Mesendoderm (in vitro differentiated cells): ENCODE results near the gene KHDC1.
"Not testable (repeated sequence)": the region's sequence is repeated elsewhere in the genome, so short reads cannot be mapped to it uniquely, and the experiment has no call there.

Source experiments
- DNase-seq: peaks from one replicate; pipeline ENCODE4 v3.0.0; 2013
- H2AK5ac ChIP-seq: 2 replicates; pipeline ENCODE4 v1.6.1; 2013; ENCODE audit warnings: low read length, inconsistent platforms
- H2BK120ac ChIP-seq: 2 replicates; pipeline ENCODE4 v1.6.1; 2013; ENCODE audit warnings: low read depth, mild to moderate bottlenecking, low read length, moderate library complexity, mixed read lengths
- H2BK15ac ChIP-seq: replicated peaks from 2 replicates; pipeline ENCODE4 v1.6.1; 2013; ENCODE audit warnings: low read depth, mild to moderate bottlenecking, moderate library complexity
- H2BK5ac ChIP-seq: 2 replicates; pipeline ENCODE4 v1.6.1; 2013; ENCODE audit warnings: low read length, inconsistent platforms
- H3K18ac ChIP-seq: 2 replicates; pipeline ENCODE4 v1.6.1; 2013; ENCODE audit warnings: mild to moderate bottlenecking, low read length, mixed read lengths
- H3K23ac ChIP-seq: one replicate; pipeline ENCODE4 v1.6.1; 2013; ENCODE audit warnings: low read length
- H3K27ac ChIP-seq: 2 replicates; pipeline ENCODE4 v1.5.1; 2013; ENCODE audit warnings: low read depth, mild to moderate bottlenecking, inconsistent platforms, low read length, moderate library complexity
- H3K27me3 ChIP-seq: 2 replicates; pipeline ENCODE4 v1.6.1; 2013; ENCODE audit warnings: low read length, control low read depth, mild to moderate bottlenecking, inconsistent platforms; ENCODE audit not compliant: insufficient read depth, poor library complexity
- H3K36me3 ChIP-seq: 2 replicates; pipeline ENCODE4 v1.6.1; 2013; ENCODE audit warnings: low read length, inconsistent platforms; ENCODE audit not compliant: control insufficient read depth, insufficient read depth
- H3K4ac ChIP-seq: one replicate; pipeline ENCODE4 v1.6.1; 2013; ENCODE audit warnings: low read depth, mild to moderate bottlenecking, low read length, moderate library complexity
- H3K4me1 ChIP-seq: 2 replicates; pipeline ENCODE4 v1.6.1; 2013; ENCODE audit warnings: low read depth, low read length, inconsistent platforms; ENCODE audit not compliant: control insufficient read depth
- H3K4me2 ChIP-seq: 2 replicates; pipeline ENCODE4 v1.6.1; 2013; ENCODE audit warnings: low read length
- H3K4me3 ChIP-seq: 2 replicates; pipeline ENCODE4 v1.5.1; 2013; ENCODE audit warnings: mild to moderate bottlenecking, low read length
- H3K56ac ChIP-seq: one replicate; pipeline ENCODE4 v1.6.1; 2013; ENCODE audit warnings: low read length
- H3K79me1 ChIP-seq: 2 replicates; pipeline ENCODE4 v1.6.1; 2013; ENCODE audit warnings: low read length, inconsistent platforms
- H3K79me2 ChIP-seq: 2 replicates; pipeline ENCODE4 v1.6.1; 2013; ENCODE audit warnings: mild to moderate bottlenecking, low read length; ENCODE audit not compliant: control insufficient read depth, insufficient read depth
- H3K9ac ChIP-seq: 2 replicates; pipeline ENCODE4 v1.6.1; 2013; ENCODE audit warnings: low read length, inconsistent platforms
- H4K5ac ChIP-seq: one replicate; pipeline ENCODE4 v1.6.1; 2013; ENCODE audit warnings: low read length
- H4K8ac ChIP-seq: one replicate; pipeline ENCODE4 v1.6.1; 2013; ENCODE audit warnings: low read depth, mild to moderate bottlenecking, control low read depth, low read length, moderate library complexity
- WGBS: extraction: QIAGEN DNeasy Blood & Tissue Kit; methylation state at CpG from one replicate; pipeline ENCODE4 v1.1.7; 2013; ENCODE audit warnings: low lambda C conversion rate, missing lambda C conversion rate; ENCODE audit not compliant: insufficient coverage; ENCODE audit errors: extremely low coverage; 5-methylcytosine and 5-hydroxymethylcytosine counted together

The KHDC1 gene

GRCh38 chr6:73263570-73263909 is 544 bp upstream of the KHDC1 start:
- H2BK120ac ChIP-seq, result no peak overlapping the region
- H4K8ac ChIP-seq, result peak overlapping the region; percentile 90
- H2BK15ac ChIP-seq, result no peak overlapping the region
- no peak overlapping the region for H3K27ac ChIP-seq
- no CpG with 5 or more reads among the region's 7 CpGs for WGBS
- H4K5ac ChIP-seq, result no peak overlapping the region
- no peaks in the 10 kb centered on the region for H3K36me3 ChIP-seq
- peak overlapping the region; percentile 63 for H3K4ac ChIP-seq
- peak overlapping the region; percentile 60 for H3K4me3 ChIP-seq
- H3K23ac ChIP-seq, result no peak overlapping the region
- H3K9ac ChIP-seq, result peak overlapping the region; percentile 90
- DNase-seq, result no peak
- peak overlapping the region; percentile 95 for H3K56ac ChIP-seq
- no peaks in the 10 kb centered on the region for H3K79me2 ChIP-seq
- H3K18ac ChIP-seq, result peak overlapping the region; percentile 91
- H3K4me2 ChIP-seq, result peak overlapping the region; percentile 88
- no peak overlapping the region for H2AK5ac ChIP-seq
- peaks cover 3% of the 10 kb centered on the region for H3K4me1 ChIP-seq
- peaks cover 2% of the 10 kb centered on the region for H3K79me1 ChIP-seq
- H2BK5ac ChIP-seq, result no peak overlapping the region
- no peaks in the 10 kb centered on the region for H3K27me3 ChIP-seq

- H3K23ac ChIP-seq, result no peak overlapping the region
- no peaks in the 10 kb centered on the region for H3K27me3 ChIP-seq
- no peaks in the 10 kb centered on the region for H3K79me2 ChIP-seq
- H2BK120ac ChIP-seq, result no peak overlapping the region
- no peak overlapping the region for H3K4ac ChIP-seq
- peak; percentile 25 for DNase-seq
- H3K4me1 ChIP-seq, result peaks cover 3% of the 10 kb centered on the region
- no peak overlapping the region for H3K18ac ChIP-seq
- no CpG with 5 or more reads among the region's 1 CpG for WGBS
- no peak overlapping the region for H2AK5ac ChIP-seq
- H4K5ac ChIP-seq, result no peak overlapping the region
- no peak overlapping the region for H3K4me2 ChIP-seq
- no peak overlapping the region for H3K27ac ChIP-seq
- H3K9ac ChIP-seq, result no peak overlapping the region
- H2BK5ac ChIP-seq, result no peak overlapping the region
- H3K4me3 ChIP-seq, result no peak overlapping the region
- no peak overlapping the region for H4K8ac ChIP-seq
- no peak overlapping the region for H2BK15ac ChIP-seq
- H3K56ac ChIP-seq, result no peak overlapping the region
- H3K36me3 ChIP-seq, result no peaks in the 10 kb centered on the region
- no peaks in the 10 kb centered on the region for H3K79me1 ChIP-seq
These were observed 4.3 kb downstream of the KHDC1 start for GRCh38 chr6:73258721-73259120.

- DNase-seq, H3K56ac ChIP-seq, H3K79me2 ChIP-seq, H2BK5ac ChIP-seq, H2BK120ac ChIP-seq, H2BK15ac ChIP-seq, H3K4me1 ChIP-seq, H3K23ac ChIP-seq, H3K27ac ChIP-seq, H3K27me3 ChIP-seq, H2AK5ac ChIP-seq, H4K8ac ChIP-seq, H3K4ac ChIP-seq, H3K9ac ChIP-seq, H3K4me3 ChIP-seq, H3K18ac ChIP-seq, H3K36me3 ChIP-seq, H4K5ac ChIP-seq, H3K79me1 ChIP-seq, H3K4me2 ChIP-seq: not testable (repeated sequence)
- no CpG with 5 or more reads among the region's 5 CpGs for WGBS
These were observed 8.7 kb downstream of the KHDC1 start for GRCh38 chr6:73254323-73254722.

- Histone ChIP-seq H4K8ac (no peak overlapping the region), H2BK5ac (no peak overlapping the region), H3K4me1 (no peaks in the 10 kb centered on the region), H3K23ac (no peak overlapping the region), H3K79me2 (no peaks in the 10 kb centered on the region), H3K4me3 (no peak overlapping the region), H3K4ac (no peak overlapping the region), H3K56ac (no peak overlapping the region), H2BK120ac (no peak overlapping the region), H3K36me3 (no peaks in the 10 kb centered on the region), H3K79me1 (no peaks in the 10 kb centered on the region), H4K5ac (no peak overlapping the region), H3K27ac (no peak overlapping the region), H2AK5ac (no peak overlapping the region), H3K18ac (no peak overlapping the region), H3K27me3 (no peaks in the 10 kb centered on the region), H3K9ac (no peak overlapping the region), H3K4me2 (no peak overlapping the region), H2BK15ac (no peak overlapping the region)
- WGBS, result no CpG with 5 or more reads among the region's 2 CpGs
- DNase-seq, result no peak
These were observed 10.3 kb downstream of the KHDC1 start for GRCh38 chr6:73252703-73253102.

- Histone ChIP-seq H3K79me2 (no peaks in the 10 kb centered on the region), H3K4me3 (no peak overlapping the region), H3K27ac (no peak overlapping the region), H3K56ac (no peak overlapping the region), H3K18ac (no peak overlapping the region), H3K9ac (no peak overlapping the region), H3K27me3 (no peaks in the 10 kb centered on the region), H3K4ac (no peak overlapping the region), H4K5ac (no peak overlapping the region), H4K8ac (no peak overlapping the region), H3K79me1 (no peaks in the 10 kb centered on the region), H3K36me3 (no peaks in the 10 kb centered on the region), H2BK5ac (no peak overlapping the region), H3K23ac (no peak overlapping the region), H3K4me2 (no peak overlapping the region), H2BK120ac (no peak overlapping the region), H2BK15ac (no peak overlapping the region), H2AK5ac (no peak overlapping the region), H3K4me1 (no peaks in the 10 kb centered on the region)
- no peak for DNase-seq
These were observed 13.0 kb downstream of the KHDC1 start for GRCh38 chr6:73250016-73250415.

- Histone ChIP-seq H3K23ac (no peak overlapping the region), H3K9ac (no peak overlapping the region), H3K4me3 (no peak overlapping the region), H3K56ac (no peak overlapping the region), H2BK5ac (no peak overlapping the region), H3K4me2 (no peak overlapping the region), H4K8ac (no peak overlapping the region), H3K79me1 (no peaks in the 10 kb centered on the region), H3K18ac (no peak overlapping the region), H3K36me3 (no peaks in the 10 kb centered on the region), H3K27me3 (no peaks in the 10 kb centered on the region), H3K4me1 (no peaks in the 10 kb centered on the region), H3K79me2 (no peaks in the 10 kb centered on the region), H2AK5ac (no peak overlapping the region), H2BK120ac (no peak overlapping the region), H3K4ac (no peak overlapping the region), H2BK15ac (no peak overlapping the region), H3K27ac (no peak overlapping the region), H4K5ac (no peak overlapping the region)
- no CpG with 5 or more reads among the region's 5 CpGs for WGBS
- no peak for DNase-seq
These were observed 14.6 kb downstream of the KHDC1 start for GRCh38 chr6:73248192-73248903.
